ENCODE measurements around the gene COA1. TPM values are rescaled to one million over a fixed set of nuclear protein-coding genes. Genes with fewer than 3 reads are reported as not detected.

The COA1 gene
- total RNA-seq, 2 experiments from 2014 or later: 63.9 to 96.0 TPM

- peaks cover 27% of the 10 kb centered on the region; the same call in 1 of the 2 replicates for H3K79me2 ChIP-seq (ENCODE audit: insufficient read depth, low read depth, low read length)
These were observed 80.6 kb downstream of the COA1 start for GRCh38 chr7:43648473-43649406.

GRCh38 chr7:43647673-43648472, 81.5 kb downstream of the COA1 start:
- TF ChIP-seq EZH2phosphoT487 (IDR thresholded peaks at IDR 0.05; ENCODE audit: borderline replicate concordance, low read depth, low read length) (no peak), CTCF (conservative IDR thresholded peaks at IDR 0.05; ENCODE audit: low read length) (no peak)
- Histone ChIP-seq H2AFZ (ENCODE audit: low read length) (no peak overlapping the region), H3K27ac (ENCODE audit: low read depth, low read length, poor library complexity, severe bottlenecking) (peak overlapping the region; percentile 97), H3K4me3 (ENCODE audit: low read depth, low read length, poor library complexity, severe bottlenecking) (peak overlapping the region; percentile 64), H3K36me3 (ENCODE audit: insufficient read depth, low read length) (peaks cover 44% of the 10 kb centered on the region), H3K79me2 (ENCODE audit: insufficient read depth, low read depth, low read length) (peaks cover 19% of the 10 kb centered on the region; the same call in 1 of the 2 replicates), H3K4me2 (ENCODE audit: low read length) (peak overlapping the region; percentile 97), H3K9me2 (ENCODE audit: insufficient read depth, low read length) (no peaks in the 10 kb centered on the region), H4K20me1 (ENCODE audit: insufficient read depth, low read length) (peaks cover 6% of the 10 kb centered on the region; the same call in 1 of the 2 replicates), H3K4me1 (ENCODE audit: insufficient read depth, low read length, poor library complexity, severe bottlenecking) (peaks cover 82% of the 10 kb centered on the region), H3K9me3 (ENCODE audit: low read length) (no peaks in the 10 kb centered on the region)
- ChIA-PET POLR2A (interaction anchor here (1.1 to 4.2 kb wide), 8 partner anchors 9 to 66 kb away, joined by 4 to 27 read pairs (median 8); partner anchors contain the start of gene STK17A), CTCF (ENCODE audit: unreplicated experiment) (interaction anchor here (1.3 kb wide), 1 partner anchor 65 kb away, joined by 11 read pairs; the partner anchor contains the start of gene STK17A)
- peak; percentile 57 for DNase-seq (ENCODE audit: low spot score)
- no TSS peak for BruUV-seq (replicated peaks)
- intact Hi-C loops (cut with micrococcal nuclease; ENCODE audit: unreplicated experiment): no loop called here

More at GRCh38 chr7:43648473-43649406, 80.6 kb downstream of the COA1 start:
- Histone ChIP-seq H3K9me3 (ENCODE audit: low read length) (no peaks in the 10 kb centered on the region), H3K4me1 (ENCODE audit: insufficient read depth, low read length, poor library complexity, severe bottlenecking) (peaks cover 89% of the 10 kb centered on the region), H4K20me1 (ENCODE audit: insufficient read depth, low read length) (peaks cover 6% of the 10 kb centered on the region; the same call in 1 of the 2 replicates), H3K9me2 (ENCODE audit: insufficient read depth, low read length) (no peaks in the 10 kb centered on the region), H3K4me3 (ENCODE audit: low read depth, low read length, poor library complexity, severe bottlenecking) (peak overlapping the region; percentile 64), H2AFZ (ENCODE audit: low read length) (no peak overlapping the region), H3K4me2 (ENCODE audit: low read length) (peak overlapping the region; percentile 97), H3K36me3 (ENCODE audit: insufficient read depth, low read length) (peaks cover 35% of the 10 kb centered on the region), H3K27ac (ENCODE audit: low read depth, low read length, poor library complexity, severe bottlenecking) (peak overlapping the region; percentile 97)
- CTCF ChIA-PET (ENCODE audit: unreplicated experiment): interaction anchor here (1.3 to 2.0 kb wide), 2 partner anchors 66 kb away, joined by 11 to 21 read pairs; partner anchors contain the start of gene STK17A
- peak; percentile 91 for DNase-seq (ENCODE audit: low spot score)
- TSS peak; percentile 39 for BruUV-seq (replicated peaks)
- no peak for TF ChIP-seq CTCF (conservative IDR thresholded peaks at IDR 0.05; ENCODE audit: low read length)
- TF ChIP-seq EZH2phosphoT487 (IDR thresholded peaks at IDR 0.05; ENCODE audit: borderline replicate concordance, low read depth, low read length): no peak
- intact Hi-C loops (cut with micrococcal nuclease; ENCODE audit: unreplicated experiment): loop anchor here (1.0 kb wide), 1 partner anchor 64 kb away; no protein-coding TSS in a partner anchor
- POLR2A ChIA-PET: interaction anchor here (1.1 to 4.2 kb wide), 9 partner anchors 10 to 66 kb away, joined by 3 to 27 read pairs (median 11); partner anchors contain the start of gene STK17A
